Measurements from ENCODE around the gene LRRC37A3.
"Not testable (repeated sequence)": the region's sequence is repeated elsewhere in the genome, so short reads cannot be mapped to it uniquely, and the experiment has no call there.

LRRC37A3 gene

GRCh38 chr17:64834060-64834459, 85.2 kb downstream of the LRRC37A3 start:
- DNase-seq (ENCODE audit: low spot score): not testable (repeated sequence)

GRCh38 chr17:64830631-64831040, 88.6 kb downstream of the LRRC37A3 start:
- not testable (repeated sequence) for DNase-seq (ENCODE audit: low spot score)

GRCh38 chr17:64829824-64830630, 89.3 kb downstream of the LRRC37A3 start:
- DNase-seq (ENCODE audit: low spot score): not testable (repeated sequence)

GRCh38 chr17:64829068-64829467, 90.2 kb downstream of the LRRC37A3 start:
- DNase-seq (ENCODE audit: low spot score): not testable (repeated sequence)

- DNase-seq (ENCODE audit: low spot score): not testable (repeated sequence)
Observed at GRCh38 chr17:64818904-64819303, 100.4 kb downstream of the LRRC37A3 start.

GRCh38 chr17:64815833-64816198, 103.5 kb downstream of the LRRC37A3 start:
- not testable (repeated sequence) for DNase-seq (ENCODE audit: low spot score)

- DNase-seq (ENCODE audit: low spot score): peak; percentile 35
Observed at GRCh38 chr17:64814993-64815832, 104.1 kb downstream of the LRRC37A3 start.

- peak; percentile 80 for DNase-seq (ENCODE audit: low spot score)
Observed at GRCh38 chr17:64808178-64808977, 110.9 kb downstream of the LRRC37A3 start.

Measured in SW480 (cell line).